ENCODE data around the gene GRM8.
"Not testable (repeated sequence)": the region's sequence is repeated elsewhere in the genome, so short reads cannot be mapped to it uniquely, and the experiment has no call there.

GRM8 gene

DNA sequence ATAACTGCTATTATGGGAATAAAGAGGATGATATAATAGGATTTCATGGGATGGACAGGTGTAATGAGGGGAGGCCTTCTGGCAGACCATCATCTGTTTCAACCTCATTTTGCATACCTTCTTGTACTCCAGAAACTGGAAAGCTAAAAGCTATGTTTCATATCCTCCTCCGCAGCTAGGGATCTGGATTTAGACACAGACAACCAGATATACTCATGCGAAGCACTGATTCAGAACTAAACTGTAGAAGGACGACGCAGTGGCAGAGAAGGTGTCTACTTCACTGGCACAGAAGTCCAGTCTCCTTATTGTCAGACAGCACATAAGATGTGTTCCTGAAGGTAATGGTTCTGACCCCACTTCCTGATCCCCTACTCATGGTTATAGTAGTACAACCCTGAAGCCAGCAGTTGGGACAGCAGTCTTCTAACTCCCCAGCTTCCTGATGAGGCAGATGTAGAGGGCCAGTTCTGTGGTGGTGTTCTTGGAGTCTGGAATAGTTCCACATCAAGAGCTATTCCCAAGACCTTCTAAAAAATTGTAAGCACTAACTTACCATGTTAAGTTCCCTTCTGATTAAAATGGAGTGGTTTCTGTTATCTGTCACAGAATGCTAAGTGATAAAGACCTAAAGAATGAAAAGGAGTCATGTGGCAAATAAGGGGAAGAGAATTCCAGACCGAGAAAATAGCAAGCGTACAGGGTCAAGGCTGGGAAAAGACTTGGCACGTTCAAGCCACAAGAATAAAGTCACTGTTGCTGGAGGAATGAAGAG lies 550.3 kb downstream of the GRM8 start:
- no peak for DNase-seq

DNA sequence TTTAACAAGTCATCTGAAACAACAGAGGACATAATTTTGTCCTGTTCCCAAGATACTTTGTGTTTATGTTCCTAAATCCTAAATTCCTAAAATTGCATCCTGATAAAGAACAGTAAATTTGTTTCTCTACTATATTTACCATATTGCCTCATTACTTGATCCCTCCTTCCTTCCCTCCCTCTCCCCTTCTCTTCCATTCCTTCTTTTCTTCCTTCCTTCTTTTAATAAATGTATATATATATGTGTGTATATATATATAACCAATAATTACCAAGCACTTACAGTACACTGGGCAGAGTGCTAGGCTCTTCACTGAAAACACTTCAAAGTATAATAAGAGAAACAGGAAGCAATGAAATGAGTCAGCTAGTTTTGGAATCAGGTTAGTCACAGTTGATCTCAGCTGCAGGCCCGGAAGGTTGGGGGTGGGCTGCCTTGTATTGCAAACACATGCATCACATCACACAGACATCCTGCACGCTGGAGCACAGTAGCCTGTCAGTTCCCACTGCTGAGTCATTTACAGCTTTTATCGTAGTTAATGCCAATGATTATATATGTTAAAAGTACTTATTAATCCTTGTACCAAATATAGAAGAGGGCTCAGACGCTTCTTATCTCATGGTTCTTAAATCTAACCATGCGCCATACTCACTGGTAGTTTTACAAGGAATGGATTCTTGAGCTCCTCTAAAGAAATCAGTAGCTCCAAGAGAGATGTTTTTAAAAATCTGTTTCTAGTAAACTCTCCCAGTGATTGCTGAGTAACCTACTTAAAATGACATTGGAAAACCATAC lies 551.7 kb downstream of the GRM8 start:
- DNase-seq = peak; percentile 97

DNA sequence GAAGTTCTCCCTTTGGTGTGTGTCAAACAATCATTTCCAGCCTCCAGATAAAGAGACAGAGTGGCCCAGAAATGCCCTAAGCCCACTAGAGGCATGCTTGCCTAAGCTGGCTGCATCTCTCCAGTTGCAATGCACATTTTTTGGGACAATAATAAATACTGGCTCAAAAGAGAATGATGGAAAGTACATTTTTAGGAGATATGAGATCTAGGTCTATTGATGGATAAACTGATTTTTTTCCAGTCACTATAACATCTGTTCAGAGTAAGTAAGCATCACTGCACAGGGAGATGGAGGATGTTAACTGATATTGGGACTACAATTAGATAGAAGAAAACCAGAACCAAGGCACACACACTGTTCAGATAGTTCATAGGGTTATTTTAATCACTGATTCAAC lies 553.0 kb downstream of the GRM8 start:
- no peak for DNase-seq

DNA sequence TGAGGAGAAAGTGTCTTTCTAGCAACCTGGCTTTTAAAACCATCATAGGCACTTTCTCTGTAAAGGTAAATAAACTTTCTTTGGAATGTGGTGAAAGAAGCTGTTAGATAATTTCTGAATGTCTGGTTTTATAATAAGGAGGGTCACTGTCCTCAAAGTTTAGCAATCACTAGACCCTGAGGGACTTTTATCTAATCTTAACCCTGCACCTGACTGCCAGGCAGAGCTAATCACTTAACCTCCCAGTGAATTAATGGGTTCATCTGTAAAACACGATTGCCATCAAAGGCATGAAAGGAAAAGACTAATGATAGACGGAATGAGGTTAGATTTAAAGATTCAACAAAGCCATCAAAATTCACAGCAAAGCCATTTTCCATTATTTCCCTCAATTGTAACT lies 553.8 kb downstream of the GRM8 start:
- no peak for DNase-seq

DNA sequence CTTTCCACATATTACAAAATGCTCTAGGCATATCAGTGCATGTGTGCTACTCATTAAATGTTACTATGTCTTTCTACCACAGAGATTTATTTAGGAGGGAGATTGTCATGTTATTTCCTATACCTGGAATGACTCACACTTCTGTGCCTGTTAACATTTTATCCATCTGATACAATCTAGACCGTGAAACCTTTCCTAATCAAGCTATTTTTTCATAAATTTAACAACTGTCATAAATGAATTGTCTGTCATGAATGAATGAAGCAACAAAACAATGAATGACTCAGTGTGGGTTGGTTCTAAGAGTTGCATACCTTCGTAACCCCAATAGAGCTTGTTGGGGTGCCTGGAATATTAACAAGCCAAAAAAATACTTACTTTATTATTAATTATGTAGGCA lies 554.3 kb downstream of the GRM8 start:
- DNase-seq = no peak

DNA sequence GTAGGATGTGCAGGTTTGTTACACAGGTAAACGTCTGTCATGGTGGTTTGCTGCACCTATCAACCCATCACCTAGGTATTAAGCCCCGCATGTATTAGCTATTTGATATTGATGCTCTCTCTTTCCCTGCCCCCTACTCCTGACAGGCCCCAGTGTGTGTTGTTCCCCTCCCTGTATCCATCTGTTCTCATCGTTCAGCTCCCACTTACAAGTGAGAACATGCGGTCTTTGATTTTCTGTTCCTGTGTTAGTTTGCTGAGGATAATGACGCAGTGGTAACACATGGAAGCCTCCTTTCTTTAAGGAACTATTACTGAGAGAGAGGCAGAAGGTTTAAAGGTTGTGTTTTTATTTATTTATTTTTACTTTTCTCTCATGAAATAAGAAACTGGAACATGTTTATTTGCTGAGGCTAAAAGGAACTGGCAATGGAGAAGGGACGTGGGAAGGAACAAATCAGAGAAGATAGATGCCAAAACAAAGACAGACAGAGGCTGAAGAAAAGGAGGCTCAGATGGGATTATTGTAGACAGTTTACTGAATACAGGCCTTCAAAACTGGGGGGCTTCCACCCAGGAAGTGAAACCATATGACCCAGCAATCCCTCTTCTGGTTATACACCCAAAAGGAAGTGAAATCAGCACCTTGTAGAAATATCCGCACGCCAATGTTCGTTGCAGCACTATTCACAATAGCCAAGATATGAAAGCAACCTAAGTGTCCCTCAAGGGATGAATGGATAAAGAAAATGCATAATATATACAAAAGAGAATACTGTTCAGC lies 556.3 kb downstream of the GRM8 start:
- DNase-seq = peak; percentile 86

DNA sequence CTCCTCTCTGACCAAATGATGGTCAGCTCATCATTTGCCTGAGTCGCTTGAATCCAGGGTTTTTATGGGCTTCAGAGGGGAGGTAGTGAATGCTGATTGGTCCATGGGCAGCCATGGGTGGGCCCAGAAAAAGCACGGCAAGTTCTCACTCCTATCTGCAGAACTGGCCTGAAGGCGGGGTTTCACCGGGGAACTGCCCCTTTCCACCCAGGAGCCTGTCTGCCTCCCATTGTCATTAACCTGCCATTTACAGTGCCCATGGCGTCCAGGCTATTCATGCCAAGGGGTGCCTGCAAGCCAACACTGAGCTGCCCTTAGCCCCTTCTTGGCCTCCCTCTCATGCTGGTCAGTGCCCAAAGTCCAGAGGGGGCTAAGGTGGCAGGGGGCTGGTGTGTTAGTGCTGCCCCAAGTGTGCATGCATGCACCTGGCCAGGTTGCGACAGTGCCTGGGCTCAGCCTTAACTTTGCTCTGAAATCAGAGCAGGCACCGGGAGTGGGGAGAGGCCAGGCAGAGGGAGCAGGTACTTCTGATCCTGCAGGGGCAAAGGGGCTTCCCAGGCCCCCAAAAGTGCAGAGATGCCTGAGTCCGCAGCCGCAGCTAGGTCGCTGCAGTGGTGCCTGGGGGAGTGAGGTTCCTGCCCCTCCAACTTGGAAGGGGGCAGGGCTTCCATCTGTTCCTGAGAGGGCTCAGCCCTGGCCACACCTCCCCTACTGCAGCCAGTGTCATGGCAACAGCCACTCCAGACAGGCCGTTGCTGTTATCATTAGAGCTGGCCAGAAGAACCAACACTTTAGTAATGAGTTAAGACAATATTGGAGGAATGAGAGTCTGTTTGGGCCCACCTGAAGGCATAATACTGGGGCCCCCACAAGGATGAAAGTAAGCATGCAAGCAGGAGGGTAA lies 561.6 kb downstream of the GRM8 start:
- DNase-seq = no peak

DNA sequence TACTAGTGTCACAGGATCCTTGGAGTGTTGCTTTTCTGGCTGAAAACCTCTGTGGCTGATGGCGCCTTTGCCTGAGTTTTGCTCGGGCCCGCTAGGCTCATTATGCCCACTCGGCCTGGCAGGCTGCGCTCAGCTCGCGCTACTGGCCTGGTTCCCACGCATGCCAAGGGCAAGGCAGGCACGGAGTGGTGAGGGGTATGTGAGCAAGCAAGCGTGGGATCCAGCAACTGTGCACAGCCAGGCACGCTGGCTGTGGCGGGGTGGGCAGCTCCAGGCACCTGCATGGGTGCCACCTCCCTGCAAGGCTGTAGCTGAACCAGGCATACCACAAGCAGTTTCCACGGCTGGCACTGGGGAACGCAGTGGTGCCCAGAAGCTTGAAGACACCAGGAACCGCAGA lies 562.6 kb downstream of the GRM8 start:
- DNase-seq = no peak

DNA sequence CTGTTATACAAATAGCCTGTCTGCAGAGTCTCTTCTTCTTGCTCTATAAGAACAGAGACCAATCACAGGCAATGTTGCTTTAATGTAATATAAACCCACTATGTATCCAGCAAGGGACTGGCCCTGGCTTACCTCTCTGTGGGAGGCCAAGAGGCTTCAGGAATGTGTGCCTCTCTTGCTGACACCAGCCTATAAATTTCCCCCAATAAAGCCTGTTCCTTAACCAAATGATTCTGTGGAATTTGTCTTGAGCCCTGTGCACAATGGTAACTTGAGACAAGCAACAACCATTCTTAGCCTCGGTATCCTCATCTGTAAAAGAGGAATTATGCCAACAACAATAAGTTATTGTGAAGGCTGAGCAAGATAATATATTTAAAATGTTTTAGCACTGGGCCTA lies 563.7 kb downstream of the GRM8 start:
- DNase-seq = no peak

DNA sequence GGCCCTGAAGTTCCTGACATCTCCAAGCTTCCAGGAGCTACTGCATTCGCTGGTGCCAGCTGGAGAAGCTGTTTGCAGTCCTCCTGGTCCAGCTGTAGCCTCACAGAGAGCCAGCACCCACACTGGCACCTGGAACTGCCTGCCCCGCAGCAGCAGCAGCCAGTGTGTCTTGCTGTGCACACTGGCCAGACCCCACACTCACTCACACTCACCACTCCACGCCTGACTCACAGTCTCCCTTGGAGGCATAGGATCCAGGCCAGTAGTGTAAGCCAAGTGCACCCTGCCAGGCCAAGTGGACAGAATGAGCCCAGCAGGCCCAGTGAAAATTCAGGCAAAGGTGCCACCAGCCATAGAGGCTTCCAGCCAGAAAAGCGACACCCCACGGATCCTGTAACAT lies 566.3 kb downstream of the GRM8 start:
- DNase-seq = no peak

DNA sequence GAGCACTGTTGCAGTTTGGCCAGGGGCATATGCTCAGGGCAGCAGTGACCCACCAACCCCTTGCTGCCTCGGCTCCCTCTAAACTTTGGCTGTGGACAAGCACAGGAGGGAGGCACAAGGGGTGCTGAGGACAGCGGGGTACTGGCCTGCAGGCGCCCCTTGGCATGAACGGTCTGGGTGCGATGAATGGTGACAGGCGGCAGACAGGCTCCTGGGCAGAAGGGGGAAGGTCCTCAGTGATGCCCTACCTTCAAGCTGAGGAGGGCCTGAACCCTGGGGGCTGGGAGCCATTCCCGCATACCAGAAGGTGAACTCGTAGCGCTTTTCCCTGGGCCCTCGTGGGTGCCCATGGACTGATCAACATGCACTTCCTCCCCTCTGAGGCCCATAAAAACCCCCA lies 567.1 kb downstream of the GRM8 start:
- no peak for DNase-seq

DNA sequence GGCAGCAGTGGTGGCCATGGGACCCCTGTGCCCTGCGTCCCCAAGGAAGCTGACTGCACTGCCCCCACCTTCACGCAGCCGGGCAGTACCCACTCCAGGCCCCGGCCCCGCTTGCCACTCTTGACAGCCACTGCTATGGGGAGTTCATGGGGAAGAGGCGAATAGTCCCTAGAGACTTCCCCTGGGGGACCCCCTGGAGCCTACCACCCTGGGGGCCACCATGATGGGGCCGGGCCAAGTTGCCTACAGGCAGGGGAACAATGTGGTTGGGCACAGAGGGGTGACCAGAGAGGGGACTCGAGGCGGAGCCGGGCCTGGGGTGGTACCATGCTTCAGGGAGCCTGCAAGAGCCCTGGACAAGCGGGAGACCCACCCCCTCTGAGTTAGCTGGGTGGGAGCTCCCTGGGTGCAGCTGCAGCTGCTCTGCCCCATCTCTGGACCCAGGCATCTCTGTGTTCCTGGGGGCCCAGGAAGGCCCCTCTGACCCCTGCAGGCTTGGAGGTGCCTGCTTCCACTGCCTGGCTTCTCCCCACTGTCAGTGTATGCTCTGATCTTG lies 567.6 kb downstream of the GRM8 start:
- no peak for DNase-seq

DNA sequence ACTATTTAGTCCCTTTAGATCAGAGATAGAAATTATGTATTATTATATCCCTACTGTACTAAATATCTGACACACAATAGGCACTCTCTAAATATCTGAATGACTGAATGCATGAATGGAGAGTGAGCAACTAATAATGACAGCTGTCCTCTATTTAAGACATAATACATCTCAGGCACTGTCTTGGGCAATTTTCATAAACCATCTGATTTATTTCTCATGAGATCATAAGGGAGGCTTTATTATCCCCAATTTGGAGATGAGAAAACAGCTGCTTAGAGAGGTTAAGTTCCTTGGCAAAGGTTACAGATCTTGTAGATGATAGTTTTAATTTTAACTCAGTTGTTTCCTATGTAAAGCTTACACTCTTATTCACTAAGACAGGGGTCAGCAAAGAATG lies 570.6 kb downstream of the GRM8 start:
- DNase-seq = no peak

DNA sequence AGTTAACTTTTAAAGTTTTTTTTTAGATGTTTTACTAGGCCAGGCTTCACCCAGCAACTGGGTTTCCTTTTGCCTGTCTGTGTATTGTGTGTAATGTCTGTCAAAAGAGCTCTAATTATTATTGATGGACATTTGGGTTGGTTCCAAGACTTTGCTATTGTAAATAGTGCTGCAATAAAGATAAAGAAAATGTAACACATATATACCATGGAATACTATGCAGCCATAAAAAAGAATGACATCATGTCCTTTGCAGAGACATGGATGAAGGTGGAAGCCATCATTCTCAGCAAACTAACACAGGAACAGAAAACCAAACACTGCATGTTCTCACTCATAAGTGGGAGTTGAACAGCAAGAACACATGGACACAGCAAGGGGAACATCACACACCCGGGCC lies 584.0 kb downstream of the GRM8 start:
- DNase-seq = not testable (repeated sequence)

DNA sequence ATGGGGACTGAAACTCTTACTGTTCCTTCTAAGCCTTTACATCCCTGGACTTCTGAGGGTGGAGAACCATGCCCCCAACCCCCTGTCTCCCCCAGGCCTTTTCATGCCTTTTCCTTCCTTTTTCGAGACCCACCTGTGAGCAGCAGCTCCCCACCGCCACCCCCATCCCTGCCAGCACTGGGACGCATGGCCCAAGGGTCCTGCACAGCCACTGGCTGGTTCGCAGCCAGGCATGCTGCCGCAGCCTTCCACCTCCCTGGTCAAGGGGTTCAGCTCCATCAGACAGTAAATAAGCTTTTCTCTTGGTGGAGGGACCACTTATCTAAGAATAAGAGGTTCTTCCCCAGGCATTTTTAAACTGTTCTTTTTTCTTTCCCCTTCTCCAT lies 584.4 kb downstream of the GRM8 start:
- no peak for DNase-seq

DNA sequence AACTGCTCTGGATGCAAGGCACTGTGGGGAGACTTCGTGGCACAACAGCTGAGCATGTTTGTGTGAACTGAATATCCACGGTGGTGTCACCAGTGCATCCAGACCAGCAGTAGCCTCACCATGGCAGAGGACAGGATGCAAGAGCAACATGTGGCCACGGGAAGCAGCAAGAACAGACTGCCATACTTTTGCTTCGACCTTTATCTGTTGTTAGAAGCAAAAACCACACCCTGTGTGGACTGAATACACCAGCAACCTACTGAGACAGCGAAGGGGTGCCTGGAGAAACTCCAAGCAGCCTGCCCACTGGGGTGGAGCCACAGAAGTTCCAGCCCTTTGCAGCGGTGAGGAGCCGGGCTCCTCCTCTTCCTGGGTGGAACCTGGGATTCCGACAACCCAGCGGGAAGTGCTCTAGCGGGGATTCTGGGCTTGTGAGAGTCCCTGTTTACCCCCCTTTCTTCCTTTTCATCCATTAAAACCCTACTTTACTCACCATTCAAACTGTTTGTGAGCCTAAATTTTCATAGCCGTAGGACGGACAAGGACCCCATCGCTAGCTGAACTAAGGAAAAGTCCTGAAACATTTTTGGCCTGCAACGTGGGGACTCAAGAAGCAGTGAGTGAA lies 584.9 kb downstream of the GRM8 start:
- DNase-seq = no peak

DNA sequence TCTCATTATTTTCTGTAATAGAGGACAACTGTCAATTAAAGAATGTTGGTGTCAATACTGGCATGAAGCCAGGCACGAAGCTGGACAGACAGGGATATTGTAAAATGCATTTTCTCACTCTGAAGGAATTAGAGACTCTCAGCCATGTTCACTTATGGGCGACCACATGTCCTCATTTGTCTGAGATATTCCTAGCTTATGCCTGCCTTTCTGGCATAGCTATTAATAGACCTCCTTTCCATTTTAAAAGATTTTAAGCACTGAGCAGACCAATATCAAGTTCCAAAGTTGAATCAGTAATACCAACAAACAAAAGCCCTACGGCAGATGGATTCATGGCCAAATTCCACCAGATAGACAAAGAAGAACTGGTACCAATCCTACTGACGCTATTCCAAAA lies 589.9 kb downstream of the GRM8 start:
- no peak for DNase-seq

DNA sequence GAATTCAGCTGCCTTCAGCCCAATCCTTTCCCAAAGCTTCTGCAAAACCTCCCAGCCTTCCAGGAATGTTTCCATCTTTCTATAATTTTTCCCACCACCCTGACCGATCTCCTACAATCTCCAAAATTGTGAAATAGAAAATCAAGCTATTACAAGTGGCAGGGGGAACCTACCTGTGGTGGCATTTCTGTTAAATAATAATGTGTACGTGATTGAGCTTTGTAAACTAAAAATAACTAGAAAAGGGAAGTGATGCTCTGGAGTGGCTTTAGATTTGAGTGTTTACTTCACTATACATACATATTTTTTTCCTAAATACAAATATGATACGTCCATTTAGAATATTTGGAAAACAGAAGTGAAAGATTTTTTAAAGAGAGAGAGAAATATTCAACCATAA lies 593.6 kb downstream of the GRM8 start:
- DNase-seq = peak; percentile 53

DNA sequence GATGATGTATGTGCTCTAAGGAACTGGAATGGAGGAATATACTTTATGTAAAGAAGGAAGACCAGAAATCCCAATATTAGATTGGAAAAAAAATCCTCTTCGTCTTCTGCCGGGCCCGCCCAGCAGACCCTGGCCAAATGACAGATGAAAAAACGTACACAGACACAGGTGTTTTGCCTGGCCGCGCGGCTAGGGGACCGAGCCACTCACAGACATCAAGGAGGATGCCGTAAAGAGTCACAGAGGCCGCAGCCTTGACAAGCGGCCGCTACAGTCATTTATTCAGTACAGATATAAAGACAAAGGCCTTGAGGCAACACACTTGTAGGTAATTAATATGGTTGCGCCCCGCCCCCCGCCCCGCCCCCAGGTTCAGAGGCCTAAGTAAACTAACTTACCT lies 594.1 kb downstream of the GRM8 start:
- no peak for DNase-seq

DNA sequence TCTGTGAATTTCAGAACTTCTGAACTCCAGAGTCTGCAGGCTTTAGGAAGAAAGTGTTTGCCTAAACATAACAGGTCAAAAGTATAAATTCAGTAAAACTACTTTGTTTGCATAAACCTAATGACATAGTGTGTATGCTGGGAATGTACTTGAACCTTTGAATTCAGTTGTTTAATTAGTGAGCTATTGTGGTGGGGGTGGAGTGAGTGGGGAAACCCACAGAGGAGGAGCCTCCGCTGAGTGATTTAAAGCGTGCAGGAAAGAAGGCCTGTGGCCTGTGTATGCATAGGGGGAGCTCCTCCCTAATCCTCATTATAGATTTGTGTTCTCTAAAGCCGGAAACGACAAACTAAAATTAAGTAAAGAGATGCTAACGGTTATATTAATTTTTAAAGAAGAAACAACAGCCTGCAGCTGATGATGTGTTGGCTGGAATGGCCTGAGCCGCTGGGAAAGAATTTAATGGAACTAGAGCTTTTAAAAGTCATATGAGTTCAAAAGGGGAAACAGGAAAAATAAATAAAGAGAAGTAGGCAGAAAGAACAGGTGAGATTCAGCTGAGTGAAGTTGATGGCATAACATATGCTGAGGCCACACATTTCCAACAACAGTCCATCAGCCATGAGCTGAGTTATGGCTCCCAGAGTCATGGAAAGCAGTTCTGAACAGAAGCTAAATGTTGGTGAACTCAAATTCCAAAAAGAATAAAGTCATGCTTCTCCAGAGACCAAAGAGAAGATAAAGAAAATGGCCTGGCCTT lies 595.0 kb downstream of the GRM8 start:
- DNase-seq = peak; percentile 48

DNA sequence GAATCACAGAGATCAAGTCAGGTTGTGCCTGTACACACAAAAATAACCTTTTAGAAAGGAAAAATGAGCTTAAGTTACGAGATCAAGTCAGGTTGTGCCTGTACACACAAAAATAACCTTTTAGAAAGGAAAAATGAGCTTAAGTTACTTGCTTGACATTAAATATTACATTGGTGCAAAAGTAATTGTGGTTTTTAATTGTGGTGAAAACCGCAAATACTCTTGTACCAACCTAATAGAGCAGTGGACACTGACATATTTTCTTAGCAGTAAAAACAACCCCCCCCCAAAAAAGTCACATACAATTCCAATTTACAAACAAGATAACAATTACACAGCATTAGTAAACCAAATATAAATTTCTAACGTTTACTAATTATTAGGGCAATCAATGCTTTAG lies 595.6 kb downstream of the GRM8 start:
- DNase-seq = no peak

Data from MV-4-11 (cell line).